GM12875 (cell line): Measurements from ENCODE around the gene ADAMTSL5.

Source experiments
- H3K4me3 ChIP-seq: one replicate; pipeline ENCODE4 v1.5.1; 2011; ENCODE audit warnings: low read depth, low read length, control low read depth
- TF ChIP-seq, protein P1 (sequence below): IDR thresholded peaks from 2 replicates; pipeline ENCODE4 v1.5.1; 2011; ENCODE audit warnings: low read depth, mild to moderate bottlenecking, control low read depth, inconsistent platforms, low read length, moderate library complexity, borderline replicate concordance; ENCODE audit not compliant: insufficient read depth

The ADAMTSL5 gene

DNA sequence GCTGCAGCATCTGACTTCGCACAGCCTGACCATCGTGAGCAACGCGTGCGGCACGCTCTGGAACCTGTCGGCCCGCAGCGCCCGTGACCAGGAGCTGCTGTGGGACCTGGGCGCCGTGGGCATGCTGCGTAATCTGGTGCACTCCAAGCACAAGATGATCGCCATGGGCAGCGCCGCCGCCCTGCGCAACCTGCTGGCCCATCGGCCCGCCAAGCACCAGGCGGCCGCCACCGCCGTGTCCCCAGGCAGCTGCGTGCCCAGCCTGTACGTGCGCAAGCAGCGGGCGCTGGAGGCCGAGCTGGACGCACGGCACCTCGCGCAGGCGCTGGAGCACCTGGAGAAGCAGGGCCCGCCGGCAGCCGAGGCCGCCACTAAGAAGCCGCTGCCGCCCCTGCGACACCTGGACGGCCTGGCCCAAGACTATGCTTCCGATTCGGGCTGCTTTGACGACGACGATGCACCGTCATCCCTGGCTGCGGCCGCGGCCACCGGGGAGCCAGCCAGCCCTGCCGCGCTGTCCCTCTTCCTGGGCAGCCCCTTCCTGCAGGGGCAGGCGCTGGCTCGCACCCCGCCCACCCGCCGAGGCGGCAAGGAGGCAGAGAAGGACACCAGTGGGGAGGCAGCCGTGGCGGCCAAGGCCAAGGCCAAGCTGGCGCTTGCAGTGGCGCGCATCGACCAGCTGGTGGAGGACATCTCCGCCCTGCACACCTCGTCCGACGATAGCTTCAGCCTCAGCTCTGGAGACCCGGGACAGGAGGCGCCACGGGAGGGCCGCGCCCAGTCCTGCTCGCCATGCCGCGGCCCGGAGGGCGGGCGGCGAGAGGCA is 47.4 kb downstream of the ADAMTSL5 start:
- no peak overlapping the region for H3K4me3 ChIP-seq
- TF ChIP-seq, protein P1, sequence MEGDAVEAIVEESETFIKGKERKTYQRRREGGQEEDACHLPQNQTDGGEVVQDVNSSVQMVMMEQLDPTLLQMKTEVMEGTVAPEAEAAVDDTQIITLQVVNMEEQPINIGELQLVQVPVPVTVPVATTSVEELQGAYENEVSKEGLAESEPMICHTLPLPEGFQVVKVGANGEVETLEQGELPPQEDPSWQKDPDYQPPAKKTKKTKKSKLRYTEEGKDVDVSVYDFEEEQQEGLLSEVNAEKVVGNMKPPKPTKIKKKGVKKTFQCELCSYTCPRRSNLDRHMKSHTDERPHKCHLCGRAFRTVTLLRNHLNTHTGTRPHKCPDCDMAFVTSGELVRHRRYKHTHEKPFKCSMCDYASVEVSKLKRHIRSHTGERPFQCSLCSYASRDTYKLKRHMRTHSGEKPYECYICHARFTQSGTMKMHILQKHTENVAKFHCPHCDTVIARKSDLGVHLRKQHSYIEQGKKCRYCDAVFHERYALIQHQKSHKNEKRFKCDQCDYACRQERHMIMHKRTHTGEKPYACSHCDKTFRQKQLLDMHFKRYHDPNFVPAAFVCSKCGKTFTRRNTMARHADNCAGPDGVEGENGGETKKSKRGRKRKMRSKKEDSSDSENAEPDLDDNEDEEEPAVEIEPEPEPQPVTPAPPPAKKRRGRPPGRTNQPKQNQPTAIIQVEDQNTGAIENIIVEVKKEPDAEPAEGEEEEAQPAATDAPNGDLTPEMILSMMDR: peak; percentile 53

DNA sequence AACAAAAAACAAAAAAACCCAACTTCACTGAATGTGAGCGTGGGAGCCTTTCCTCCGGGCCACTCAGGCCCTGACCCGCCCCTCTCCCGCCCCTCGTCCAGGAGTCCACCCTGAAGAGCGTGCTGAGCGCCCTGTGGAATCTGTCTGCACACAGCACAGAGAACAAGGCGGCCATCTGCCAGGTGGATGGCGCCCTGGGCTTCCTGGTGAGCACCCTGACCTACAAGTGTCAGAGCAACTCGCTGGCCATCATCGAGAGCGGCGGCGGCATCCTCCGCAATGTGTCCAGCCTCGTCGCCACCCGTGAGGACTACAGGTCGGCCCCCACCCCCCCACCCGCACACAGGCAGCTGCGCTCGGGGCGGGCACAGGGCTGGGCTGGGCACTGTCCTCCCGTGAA is 51.0 kb downstream of the ADAMTSL5 start:
- H3K4me3 ChIP-seq: no peak overlapping the region
- TF ChIP-seq, protein P1: no peak

DNA sequence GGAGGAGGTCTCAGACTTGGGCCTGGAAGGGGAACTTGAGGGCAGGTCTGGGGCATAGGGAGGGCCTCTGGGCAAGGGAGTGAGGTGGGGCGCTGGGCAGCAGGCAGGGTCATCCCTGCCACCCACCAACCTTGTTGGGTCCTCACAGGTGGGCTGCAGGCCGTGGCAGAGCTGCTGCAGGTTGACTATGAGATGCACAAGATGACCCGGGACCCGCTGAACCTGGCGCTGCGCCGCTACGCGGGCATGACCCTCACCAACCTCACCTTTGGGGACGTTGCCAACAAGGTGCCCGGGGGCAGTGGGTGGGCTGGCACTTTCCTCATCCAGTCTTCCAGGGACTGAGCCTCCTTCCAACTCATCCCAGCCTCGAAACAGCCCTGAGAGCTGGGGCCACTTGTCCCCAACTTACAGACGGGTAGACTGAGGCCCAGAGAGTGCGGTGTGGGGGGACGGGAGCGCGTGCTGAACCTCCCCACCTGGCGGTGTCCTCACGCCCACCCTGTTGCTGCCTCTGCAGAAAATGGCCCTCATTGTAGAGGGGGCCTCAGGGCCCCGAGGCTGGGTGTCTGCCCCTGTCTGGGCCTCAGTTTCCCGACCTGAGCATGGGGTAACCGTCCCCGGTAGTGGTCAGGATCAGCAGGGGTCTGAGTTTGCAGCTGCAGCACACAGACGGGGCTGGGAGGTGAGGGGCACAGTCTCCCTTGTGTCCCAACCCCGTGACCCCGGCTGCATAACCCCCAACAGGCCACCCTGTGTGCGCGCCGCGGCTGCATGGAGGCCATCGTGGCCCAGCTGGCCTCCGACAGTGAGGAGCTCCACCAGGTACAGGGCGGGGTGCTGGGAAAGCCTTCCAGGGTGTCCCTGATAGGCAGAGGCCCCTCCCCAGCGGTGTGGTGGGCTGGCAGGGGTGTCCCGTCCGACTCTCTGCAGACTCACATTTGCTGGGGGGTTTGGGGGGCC is 52.5 kb downstream of the ADAMTSL5 start:
- TF ChIP-seq, protein P1: no peak
- no peak overlapping the region for H3K4me3 ChIP-seq

DNA sequence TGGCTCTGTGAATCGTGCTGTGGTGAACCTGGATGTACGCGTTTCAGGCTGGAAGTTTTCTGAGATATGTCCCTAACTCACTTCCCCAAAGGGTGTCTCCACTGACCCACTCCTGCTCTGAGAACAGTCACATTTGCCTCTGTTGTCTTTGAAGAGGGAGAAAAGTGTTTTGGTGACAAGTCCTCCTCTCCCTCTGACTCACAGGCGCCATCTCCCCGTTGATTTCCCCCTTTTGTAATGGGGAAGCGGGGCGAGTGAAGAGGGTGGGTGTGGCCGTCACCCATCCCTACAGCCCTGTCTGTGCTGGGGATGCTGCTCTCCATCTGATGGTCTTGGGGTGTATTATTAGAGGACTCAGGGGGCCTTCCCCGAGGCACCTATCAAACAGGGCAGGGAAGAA is 53.3 kb downstream of the ADAMTSL5 start:
- TF ChIP-seq, protein P1: no peak
- no peak overlapping the region for H3K4me3 ChIP-seq

DNA sequence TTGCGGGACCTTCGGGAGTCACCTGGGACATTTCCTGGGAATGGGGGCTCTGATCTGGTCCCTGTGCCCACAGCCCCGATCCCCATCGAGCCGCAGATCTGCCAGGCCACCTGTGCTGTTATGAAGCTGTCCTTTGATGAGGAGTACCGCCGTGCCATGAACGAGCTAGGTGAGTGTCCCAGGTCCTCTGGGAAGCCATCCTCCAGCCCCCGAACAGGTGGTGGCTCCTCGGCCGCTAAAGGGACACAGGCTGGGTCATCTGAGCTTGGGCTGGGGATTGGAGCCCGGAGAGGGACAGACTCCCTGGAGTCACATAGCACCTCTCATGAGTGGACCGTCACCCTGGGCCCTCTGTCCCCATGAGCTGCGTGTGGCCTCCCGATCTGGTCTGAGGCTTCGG is 54.9 kb downstream of the ADAMTSL5 start:
- no peak overlapping the region for H3K4me3 ChIP-seq
- TF ChIP-seq, protein P1: no peak

DNA sequence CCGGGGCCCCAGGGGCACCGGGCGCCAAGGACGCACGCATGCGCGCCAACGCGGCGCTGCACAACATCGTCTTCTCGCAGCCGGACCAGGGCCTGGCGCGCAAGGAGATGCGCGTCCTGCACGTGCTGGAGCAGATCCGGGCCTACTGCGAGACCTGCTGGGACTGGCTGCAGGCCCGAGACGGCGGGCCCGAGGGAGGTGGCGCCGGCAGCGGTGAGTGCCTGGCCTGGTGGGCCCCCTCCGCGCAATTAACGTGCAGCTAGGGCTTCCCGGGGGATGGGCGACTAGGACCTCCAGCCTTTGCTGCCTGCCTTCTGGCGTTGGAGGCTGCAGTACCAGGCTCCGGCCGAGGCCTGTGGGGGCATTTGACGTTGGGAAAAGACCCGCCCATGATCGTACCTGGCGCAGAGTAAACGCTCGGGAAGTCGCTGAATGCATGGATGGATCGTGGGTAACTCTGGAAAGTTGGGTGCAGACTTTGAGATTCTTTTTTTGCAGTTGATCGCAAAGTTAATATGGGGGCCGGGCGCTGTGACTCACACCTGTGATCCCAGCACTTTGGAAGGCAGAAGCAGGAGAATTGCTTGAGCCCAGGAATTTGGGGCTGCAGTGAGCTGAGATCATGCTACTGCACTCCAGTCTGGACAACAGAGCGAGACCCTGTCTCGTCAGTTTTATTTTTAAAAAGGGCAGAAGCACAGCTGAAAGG is 55.6 kb downstream of the ADAMTSL5 start:
- no peak overlapping the region for H3K4me3 ChIP-seq
- TF ChIP-seq, protein P1: no peak
